H1 (cell line): ENCODE data around the gene CLEC16A. TPM values are rescaled to one million over a fixed set of nuclear protein-coding genes. Genes with fewer than 3 reads are reported as not detected.

ENCODE experiments used
- CTCF ChIA-PET: fragments of 300-600 bp; sonication (Branson Sonifier 250); formaldehyde crosslinking; loops from one replicate; lab custom pipeline; 2021; ENCODE audit not compliant: partially characterized antibody; lab: Charles Lee
- POLR2A ChIA-PET: fragments of 300-600 bp; sonication (Branson Sonifier 250); formaldehyde crosslinking; loops from one replicate; lab custom pipeline; 2021; ENCODE audit warnings: inconsistent platforms; ENCODE audit not compliant: partially characterized antibody; lab: Charles Lee
- DNase-seq, 2 experiments: peaks; one replicate each; pipeline versions ENCODE4 v3.0.0 to v3.0.0-alpha.2; 2010 to 2022; ENCODE audit warnings: low spot score in 2 of 2, low read depth in 1 of 2, mixed read lengths in 1 of 2
- FAIRE-seq: peaks from 2 replicates; lab custom pipeline; 2011; peaks lifted over from hg19 to GRCh38; lab: Jason Lieb, UNC
- H2AFZ ChIP-seq: 2 replicates; pipeline ENCODE4 v1.8.1; 2012; ENCODE audit warnings: low read length, inconsistent platforms
- H2AK5ac ChIP-seq: 2 replicates; pipeline ENCODE4 v1.6.1; 2013; ENCODE audit warnings: low read depth, low read length
- H2BK120ac ChIP-seq: replicated peaks from 2 replicates; pipeline ENCODE3; 2013; ENCODE audit warnings: low read depth, low read length, inconsistent platforms
- H2BK12ac ChIP-seq: 2 replicates; pipeline ENCODE4 v1.6.1; 2013; ENCODE audit warnings: low read depth, low read length
- H2BK15ac ChIP-seq: 2 replicates; pipeline ENCODE4 v1.6.1; 2013; ENCODE audit warnings: low read length
- H2BK20ac ChIP-seq: 2 replicates; pipeline ENCODE4 v1.6.1; 2013; ENCODE audit warnings: low read length
- H2BK5ac ChIP-seq: 2 replicates; pipeline ENCODE4 v1.6.1; 2013; ENCODE audit warnings: low read depth, low read length
- H3K14ac ChIP-seq: 2 replicates; pipeline ENCODE4 v1.6.1; 2013; ENCODE audit warnings: inconsistent platforms; ENCODE audit not compliant: insufficient read length
- H3K18ac ChIP-seq: 2 replicates; pipeline ENCODE4 v1.6.1; 2013; ENCODE audit warnings: low read length; ENCODE audit errors: extremely low read depth
- H3K23ac ChIP-seq: 2 replicates; pipeline ENCODE4 v1.6.1; 2013; ENCODE audit warnings: inconsistent platforms; ENCODE audit not compliant: insufficient read length
- H3K23me2 ChIP-seq: 2 replicates; pipeline ENCODE4 v1.6.1; 2013; ENCODE audit warnings: low read depth, low read length
- H3K27ac ChIP-seq: 2 replicates; pipeline ENCODE4 v1.6.1; 2011; ENCODE audit warnings: low read depth, low read length, inconsistent platforms
- H3K27me3 ChIP-seq, 4 experiments: replicated peaks in 1 of 4; 1 replicate in 1 of 4; 2 replicates in 3 of 4; pipeline versions ENCODE4 v1.6.1 to v1.8.1; 2011 to 2013; ENCODE audit warnings: low read length in 3 of 4, mild to moderate bottlenecking in 3 of 4, inconsistent platforms in 2 of 4, mixed read lengths in 2 of 4, moderate library complexity in 1 of 4; ENCODE audit not compliant: control insufficient read depth in 3 of 4, insufficient read depth in 3 of 4; ENCODE audit errors: extremely low read depth in 1 of 4
- H3K36me3 ChIP-seq, 4 experiments: 2 replicates each; pipeline versions ENCODE4 v1.6.1 to v1.8.1; 2011 to 2013; ENCODE audit warnings: mild to moderate bottlenecking in 4 of 4, low read length in 3 of 4, moderate library complexity in 2 of 4, control low read depth in 1 of 4, inconsistent platforms in 1 of 4; ENCODE audit not compliant: insufficient read depth in 4 of 4, control insufficient read depth in 2 of 4
- H3K4ac ChIP-seq: replicated peaks from 2 replicates; pipeline ENCODE3; 2013; ENCODE audit warnings: low read length, low read depth, mixed read lengths, inconsistent platforms; ENCODE audit not compliant: insufficient read length
- H3K4me1 ChIP-seq, 4 experiments: replicated peaks in 1 of 4; 1 replicate in 1 of 4; 2 replicates in 3 of 4; pipeline versions ENCODE4 v1.6.1 to v1.8.1; 2011 to 2013; ENCODE audit warnings: low read length in 3 of 4, inconsistent platforms in 2 of 4, mixed read lengths in 1 of 4; ENCODE audit not compliant: insufficient read depth in 4 of 4, control insufficient read depth in 3 of 4
- H3K4me2 ChIP-seq, 2 experiments: 2 replicates each; pipeline versions ENCODE4 v1.6.1 to v1.8.1; 2011 to 2013; ENCODE audit warnings: low read depth in 2 of 2, low read length in 2 of 2, control low read depth in 1 of 2, inconsistent platforms in 1 of 2, mild to moderate bottlenecking in 1 of 2; ENCODE audit not compliant: insufficient read depth in 1 of 2
- H3K4me3 ChIP-seq, 4 experiments: fragments of 200-600, 300-600 bp in 1 of 4; sonication (generic), shearing (Covaris generic), sonication (Bioruptor Twin) in 1 of 4; 2 replicates each; pipeline versions ENCODE4 v1.5.1 to v1.8.1; 2011 to 2016; ENCODE audit warnings: low read length in 4 of 4, low read depth in 3 of 4, control low read depth in 2 of 4, inconsistent platforms in 2 of 4, mild to moderate bottlenecking in 2 of 4, mixed read lengths in 1 of 4, moderate library complexity in 1 of 4; ENCODE audit not compliant: insufficient read depth in 2 of 4; ENCODE audit errors: extremely low read depth in 1 of 4
- H3K56ac ChIP-seq: replicated peaks from 2 replicates; pipeline ENCODE3; 2013; ENCODE audit warnings: low read depth, mild to moderate bottlenecking, mixed read lengths, low read length, inconsistent platforms; ENCODE audit not compliant: insufficient read length
- H3K79me1 ChIP-seq: 2 replicates; pipeline ENCODE4 v1.6.1; 2013; ENCODE audit warnings: low read depth, low read length, control low read depth
- H3K79me2 ChIP-seq, 2 experiments: 2 replicates each; pipeline versions ENCODE4 v1.6.1 to v1.8.1; 2012 to 2013; ENCODE audit warnings: low read length in 2 of 2, mild to moderate bottlenecking in 2 of 2, inconsistent platforms in 1 of 2; ENCODE audit not compliant: insufficient read depth in 2 of 2, control insufficient read depth in 1 of 2
- H3K9ac ChIP-seq, 4 experiments: replicated peaks in 1 of 4; 1 replicate in 1 of 4; 2 replicates in 3 of 4; pipeline versions ENCODE4 v1.6.1 to v1.8.1; 2011 to 2013; ENCODE audit warnings: low read depth in 3 of 4, low read length in 3 of 4, control low read depth in 2 of 4, mild to moderate bottlenecking in 2 of 4, moderate library complexity in 2 of 4, inconsistent platforms in 1 of 4; ENCODE audit errors: extremely low read depth in 1 of 4
- H3K9me3 ChIP-seq, 2 experiments: 2 replicates each; pipeline versions ENCODE4 v1.6.1 to v1.8.1; 2012 to 2013; ENCODE audit warnings: mild to moderate bottlenecking in 2 of 2, moderate library complexity in 2 of 2, control low read depth in 1 of 2, inconsistent platforms in 1 of 2, low read depth in 1 of 2, low read length in 1 of 2, mixed read lengths in 1 of 2; ENCODE audit not compliant: insufficient read depth in 2 of 2
- H4K20me1 ChIP-seq, 2 experiments: replicated peaks in 1 of 2; 2 replicates each; pipeline versions ENCODE3 to v1.8.1; 2011 to 2013; ENCODE audit warnings: inconsistent platforms in 2 of 2, low read length in 2 of 2, mild to moderate bottlenecking in 1 of 2; ENCODE audit not compliant: insufficient read depth in 2 of 2, control insufficient read depth in 1 of 2
- H4K5ac ChIP-seq: 2 replicates; pipeline ENCODE4 v1.6.1; 2013; ENCODE audit warnings: low read length, low read depth, mixed read lengths, inconsistent platforms; ENCODE audit not compliant: insufficient read length
- H4K8ac ChIP-seq: 2 replicates; pipeline ENCODE4 v1.8.0; 2013; ENCODE audit warnings: mild to moderate bottlenecking, moderate library complexity, low read length, inconsistent platforms; ENCODE audit not compliant: insufficient read depth; ENCODE audit errors: extremely low read depth
- H4K91ac ChIP-seq: replicated peaks from 2 replicates; pipeline ENCODE3; 2013; ENCODE audit warnings: low read length, mixed read lengths, inconsistent platforms; ENCODE audit not compliant: insufficient read length
- CREB1 ChIP-seq: IDR thresholded peaks from 2 replicates; pipeline ENCODE4 v1.6.1; 2012; ENCODE audit warnings: inconsistent platforms
- E2F6 ChIP-seq: IDR thresholded peaks from 2 replicates; pipeline ENCODE4 v1.6.1; 2012; ENCODE audit warnings: inconsistent platforms
- EGR1 ChIP-seq: IDR thresholded peaks from 2 replicates; pipeline ENCODE4 v1.6.1; 2011; ENCODE audit warnings: low read depth, low read length, borderline replicate concordance
- EZH2 ChIP-seq: fragments of 200-600 bp; sonication (generic); IDR thresholded peaks from 2 replicates; pipeline ENCODE4 v1.7.1; 2012; ENCODE audit warnings: low read depth, mild to moderate bottlenecking, moderate library complexity, low read length, inconsistent platforms; ENCODE audit not compliant: severe bottlenecking
- HDAC2 ChIP-seq, 2 experiments: fragments of 300-600 bp in 1 of 2; sonication (generic) in 1 of 2; IDR thresholded peaks; 2 replicates each; pipeline ENCODE4 v1.6.1; 2011 to 2012; ENCODE audit warnings: low read depth in 2 of 2, low read length in 2 of 2, mild to moderate bottlenecking in 2 of 2, moderate library complexity in 2 of 2, borderline replicate concordance in 1 of 2, inconsistent platforms in 1 of 2
- POLR2A ChIP-seq, 2 experiments: IDR thresholded peaks; 1 replicate in 1 of 2; 2 replicates in 1 of 2; pipeline ENCODE4 v1.6.1; 2011; ENCODE audit warnings: low read depth in 2 of 2, low read length in 2 of 2, mild to moderate bottlenecking in 2 of 2; ENCODE audit errors: control extremely low read depth in 1 of 2
- POU5F1 ChIP-seq: IDR thresholded peaks from 2 replicates; pipeline ENCODE4 v1.6.1; 2011; ENCODE audit warnings: low read depth, mild to moderate bottlenecking, low read length, moderate library complexity
- RBBP5 ChIP-seq: IDR thresholded peaks from 2 replicates; pipeline ENCODE4 v1.7.1; 2012; ENCODE audit warnings: low read depth, mild to moderate bottlenecking, inconsistent platforms, low read length, moderate library complexity, borderline replicate concordance
- RXRA ChIP-seq: IDR thresholded peaks from 2 replicates; pipeline ENCODE4 v1.6.1; 2011; ENCODE audit warnings: low read depth, mild to moderate bottlenecking, low read length, moderate library complexity; ENCODE audit not compliant: insufficient read depth
- SP4 ChIP-seq: IDR thresholded peaks from 2 replicates; pipeline ENCODE4 v1.6.1; 2012; ENCODE audit warnings: low read length, inconsistent platforms
- TCF12 ChIP-seq: IDR thresholded peaks from 2 replicates; pipeline ENCODE4 v1.6.1; 2011; ENCODE audit warnings: low read depth, mild to moderate bottlenecking, low read length
- TEAD4 ChIP-seq: IDR thresholded peaks from 2 replicates; pipeline ENCODE4 v1.6.1; 2012; ENCODE audit warnings: low read depth, low read length, inconsistent platforms, mixed read lengths
- YY1 ChIP-seq: IDR thresholded peaks from 2 replicates; pipeline ENCODE4 v1.6.1; 2011; ENCODE audit warnings: low read depth, mild to moderate bottlenecking, low read length
- WGBS, 2 experiments: shearing (Covaris generic) in 1 of 2; methylation state at CpG; one replicate each; pipeline versions ENCODE4 v1.1.6 to v1.1.7; 2013 to 2015; ENCODE audit warnings: low lambda C conversion rate in 2 of 2, mixed read lengths in 2 of 2, inconsistent platforms in 1 of 2, low coverage in 1 of 2, missing lambda C conversion rate in 1 of 2; ENCODE audit not compliant: insufficient replicate concordance in 2 of 2, insufficient coverage in 1 of 2, insufficient read length in 1 of 2; ENCODE audit errors: extremely low coverage in 1 of 2, missing lambda C conversion rate in 1 of 2; 5-methylcytosine and 5-hydroxymethylcytosine counted together
- polyA plus RNA-seq, 7 experiments: library from polyadenylated mRNA; depleted of rRNA in 3 of 7; stranded (reverse) in 5 of 7; unstranded in 2 of 7; fragments of >200 nt in 5 of 7; fragments of 200-250 nt in 2 of 7; gene quantifications; 1 replicate in 5 of 7; 2 replicates in 1 of 7; 4 replicates in 1 of 7; pipeline versions ENCODE4 v1.2.1 to v1.2.3, GENCODE V29; 2011 to 2013; ENCODE audit warnings: missing spikeins in 2 of 7, mixed read lengths in 2 of 7
- total RNA-seq: library from RNA; stranded (reverse); fragmentation: NEBNext Ultra II Directional; extraction: Animal tissue kit (Norgen Biotek cat#: 25700); gene quantifications from 2 replicates; pipeline ENCODE4 v1.2.1, GENCODE V29; 2021

The CLEC16A gene
- total and polyA plus RNA-seq, 2 of the 8 experiments (the other 6 are each of a cell fraction or from before 2014, with no cell fraction given), result 7.6 to 19.3 TPM

DNA sequence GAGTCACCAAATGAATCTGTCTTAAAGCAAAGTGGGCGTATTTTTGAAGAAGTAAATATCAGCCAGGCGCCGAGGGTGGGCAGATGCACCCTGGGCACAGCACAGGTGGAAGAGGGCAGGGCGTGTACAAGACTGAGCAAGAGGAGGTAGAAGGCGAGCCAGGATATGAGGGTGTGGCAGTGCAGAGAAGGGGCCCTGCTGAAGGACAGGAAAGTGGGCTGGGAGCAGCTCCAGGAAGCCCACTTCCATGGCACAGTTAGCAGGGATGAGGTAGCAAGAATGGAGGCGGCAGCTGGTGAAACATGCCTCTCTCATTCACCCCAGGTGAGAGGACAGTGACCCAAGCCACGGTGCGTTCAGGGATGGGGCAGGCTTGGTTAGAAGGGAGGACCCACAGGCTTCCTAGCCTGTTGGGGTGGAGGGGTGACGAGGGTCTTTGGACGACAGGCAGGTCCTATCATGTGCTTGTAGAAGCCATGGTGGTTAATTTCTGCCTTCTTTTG is 149.3 kb downstream of the CLEC16A start:
- no peak overlapping the region for H2BK12ac ChIP-seq
- ChIA-PET CTCF (interaction anchor here (1.2 kb wide), 1 partner anchor 113 kb away, joined by 3 read pairs; no protein-coding TSS in a partner anchor), POLR2A (no interaction called here)
- no peaks in the 10 kb centered on the region for H3K4me1 ChIP-seq
- no peak overlapping the region for H2BK120ac ChIP-seq
- H3K9me3 ChIP-seq, result no peaks in the 10 kb centered on the region
- H4K20me1 ChIP-seq, result no peaks in the 10 kb centered on the region
- no peak overlapping the region for H2AK5ac ChIP-seq
- H4K91ac ChIP-seq, result no peak overlapping the region
- no peak for FAIRE-seq
- no peak overlapping the region for H2BK5ac ChIP-seq
- H3K79me1 ChIP-seq, result no peaks in the 10 kb centered on the region
- DNase-seq, result no peak
- H4K5ac ChIP-seq, result no peak overlapping the region
- no peaks in the 10 kb centered on the region for H3K36me3 ChIP-seq
- no peak overlapping the region for H3K4ac ChIP-seq
- H3K79me2 ChIP-seq, result no peaks in the 10 kb centered on the region
- H2BK20ac ChIP-seq, result no peak overlapping the region
- no peak overlapping the region for H3K9ac ChIP-seq
- H3K14ac ChIP-seq, result no peak overlapping the region
- no peak overlapping the region for H3K4me3 ChIP-seq
- no peak overlapping the region; the same call in 1 of the 2 replicates for H4K8ac ChIP-seq
- no peaks in the 10 kb centered on the region for H3K27me3 ChIP-seq
- no peak overlapping the region for H3K23ac ChIP-seq
- 79% methylated on average over 10 of the region's 10 CpGs; no CpG with 5 or more reads in 1 of the 2 experiments for WGBS, 2 experiments
- no peak overlapping the region for H2AFZ ChIP-seq
- H3K23me2 ChIP-seq, result no peaks in the 10 kb centered on the region
- no peak overlapping the region for H3K56ac ChIP-seq
- H3K18ac ChIP-seq, result no peak overlapping the region
- H2BK15ac ChIP-seq, result no peak overlapping the region
- no peak overlapping the region for H3K27ac ChIP-seq
- H3K4me2 ChIP-seq, result no peak overlapping the region
- TF ChIP-seq SP4, result no peak
- no peak for TF ChIP-seq HDAC2 (IDR thresholded peaks at IDR 0.05; ENCODE audit: borderline replicate concordance in 1 of 2, low read depth in 2 of 2, low read length in 2 of 2)
- no peak for TF ChIP-seq EZH2
- no peak for TF ChIP-seq RXRA
- no peak for TF ChIP-seq TEAD4
- no peak for TF ChIP-seq E2F6
- TF ChIP-seq POLR2A (IDR thresholded peaks at IDR 0.05; ENCODE audit: control extremely low read depth in 1 of 2, low read depth in 2 of 2, low read length in 2 of 2), result no peak
- no peak for TF ChIP-seq EGR1
- no peak for TF ChIP-seq TCF12
- no peak for TF ChIP-seq RBBP5
- no peak for TF ChIP-seq YY1
- TF ChIP-seq CREB1, result no peak
- no peak for TF ChIP-seq POU5F1
